SU-DHL-6 (cell line): Measurements from ENCODE around the gene STK38L.

Source experiments
- EZH2phosphoT487 ChIP-seq: fragments of 200-600 bp; sonication (generic), shearing (Covaris generic); conservative IDR thresholded peaks from 2 replicates; pipeline ENCODE4 v1.6.1; 2018; ENCODE audit warnings: mild to moderate bottlenecking, antibody characterized with exemption, low read length, moderate library complexity, mixed read lengths
- TF ChIP-seq, protein P1 (sequence below): fragments of 200-600 bp; sonication (generic); IDR thresholded peaks from one replicate; pipeline ENCODE4 v1.5.1; 2017; ENCODE audit warnings: antibody characterized with exemption, mild to moderate bottlenecking, low read length, moderate library complexity; ENCODE audit not compliant: insufficient read depth, poor library complexity, severe bottlenecking

DNA sequence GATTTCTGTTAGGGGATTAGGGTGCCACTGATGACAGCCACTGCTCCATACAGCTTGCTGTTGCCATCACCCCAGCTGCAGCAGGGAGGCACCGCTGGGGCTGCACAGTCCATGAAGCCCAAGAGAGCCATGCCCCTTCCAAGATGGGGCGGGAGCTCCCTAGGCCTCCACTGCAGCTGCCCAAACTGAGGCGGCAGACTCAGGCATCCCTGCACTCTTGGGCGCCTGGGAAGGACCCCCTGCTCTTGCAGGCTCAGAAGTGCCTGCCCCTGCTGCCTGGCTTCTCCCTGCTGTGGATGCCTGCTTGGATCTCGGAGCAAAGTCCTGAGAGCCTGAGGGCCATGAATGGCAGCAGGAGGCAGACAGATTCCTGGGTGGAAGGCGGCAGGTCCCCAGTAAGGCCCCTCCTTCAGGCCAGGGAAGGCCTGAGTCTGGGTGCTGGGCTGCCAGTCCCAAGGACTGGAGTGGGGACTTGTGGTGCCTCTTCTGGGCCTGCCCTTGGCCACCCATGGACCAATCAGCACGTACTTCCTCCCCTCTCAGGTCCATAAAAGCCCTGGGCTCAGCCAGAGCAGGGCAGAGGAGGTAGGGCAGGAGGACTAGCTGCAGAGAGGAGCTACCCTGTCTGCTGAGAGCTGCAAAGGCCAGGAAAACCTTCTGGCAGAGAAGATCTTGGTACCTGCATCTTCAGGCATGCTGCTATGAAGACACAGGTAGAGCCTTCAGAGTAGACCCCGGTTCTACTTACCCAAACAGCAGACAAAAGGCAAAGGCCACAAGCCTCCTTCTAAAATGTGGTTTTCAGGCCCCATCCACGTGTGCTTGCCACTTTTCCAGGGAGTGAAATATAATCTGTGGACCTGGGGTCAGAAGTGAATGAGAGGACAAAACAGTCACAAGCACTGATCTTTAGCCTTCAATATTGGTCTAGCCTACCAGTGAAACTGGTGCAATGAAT, 30.0 kb upstream of the STK38L start:
- TF ChIP-seq, protein P1, sequence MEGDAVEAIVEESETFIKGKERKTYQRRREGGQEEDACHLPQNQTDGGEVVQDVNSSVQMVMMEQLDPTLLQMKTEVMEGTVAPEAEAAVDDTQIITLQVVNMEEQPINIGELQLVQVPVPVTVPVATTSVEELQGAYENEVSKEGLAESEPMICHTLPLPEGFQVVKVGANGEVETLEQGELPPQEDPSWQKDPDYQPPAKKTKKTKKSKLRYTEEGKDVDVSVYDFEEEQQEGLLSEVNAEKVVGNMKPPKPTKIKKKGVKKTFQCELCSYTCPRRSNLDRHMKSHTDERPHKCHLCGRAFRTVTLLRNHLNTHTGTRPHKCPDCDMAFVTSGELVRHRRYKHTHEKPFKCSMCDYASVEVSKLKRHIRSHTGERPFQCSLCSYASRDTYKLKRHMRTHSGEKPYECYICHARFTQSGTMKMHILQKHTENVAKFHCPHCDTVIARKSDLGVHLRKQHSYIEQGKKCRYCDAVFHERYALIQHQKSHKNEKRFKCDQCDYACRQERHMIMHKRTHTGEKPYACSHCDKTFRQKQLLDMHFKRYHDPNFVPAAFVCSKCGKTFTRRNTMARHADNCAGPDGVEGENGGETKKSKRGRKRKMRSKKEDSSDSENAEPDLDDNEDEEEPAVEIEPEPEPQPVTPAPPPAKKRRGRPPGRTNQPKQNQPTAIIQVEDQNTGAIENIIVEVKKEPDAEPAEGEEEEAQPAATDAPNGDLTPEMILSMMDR, result no peak
- no peak for TF ChIP-seq EZH2phosphoT487
